SU-DHL-6 (cell line): ENCODE measurements around the gene ZFHX3.

Experiments
- EZH2phosphoT487 ChIP-seq: fragments of 200-600 bp; sonication (generic), shearing (Covaris generic); conservative IDR thresholded peaks from 2 replicates; pipeline ENCODE4 v1.6.1; 2018; ENCODE audit warnings: mild to moderate bottlenecking, antibody characterized with exemption, low read length, moderate library complexity, mixed read lengths
- TF ChIP-seq, protein P1 (sequence below): fragments of 200-600 bp; sonication (generic); IDR thresholded peaks from one replicate; pipeline ENCODE4 v1.5.1; 2017; ENCODE audit warnings: antibody characterized with exemption, mild to moderate bottlenecking, low read length, moderate library complexity; ENCODE audit not compliant: insufficient read depth, poor library complexity, severe bottlenecking

DNA sequence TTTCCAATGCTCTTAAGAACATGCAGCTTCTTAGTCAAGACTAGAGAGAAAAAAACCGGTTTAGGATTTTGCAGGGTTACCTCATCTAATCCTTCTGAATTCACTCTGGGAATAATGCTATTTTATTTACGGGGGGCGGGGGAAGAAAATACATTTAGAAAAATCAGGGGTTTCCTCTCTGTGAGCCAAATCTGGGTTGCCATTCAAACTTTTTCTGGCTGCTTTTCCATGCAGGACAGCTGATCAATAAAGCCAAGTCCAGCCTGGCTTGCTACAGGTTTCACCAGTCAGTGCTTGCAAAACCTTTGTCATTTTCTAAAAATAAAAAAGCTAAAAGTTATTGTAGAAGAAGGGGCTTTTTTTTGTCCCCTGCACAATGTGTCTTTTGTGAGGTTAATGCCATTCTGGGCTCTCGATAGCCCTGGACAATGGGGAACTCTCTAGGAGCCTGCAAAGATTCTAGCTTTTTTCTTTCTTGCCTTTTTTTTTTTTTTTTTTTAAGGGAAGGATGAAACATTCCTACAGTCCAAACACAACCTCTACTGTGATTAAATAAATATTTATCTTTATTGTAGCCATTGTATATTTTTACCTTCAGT, 13.1 kb upstream of the ZFHX3 start:
- TF ChIP-seq, protein P1, sequence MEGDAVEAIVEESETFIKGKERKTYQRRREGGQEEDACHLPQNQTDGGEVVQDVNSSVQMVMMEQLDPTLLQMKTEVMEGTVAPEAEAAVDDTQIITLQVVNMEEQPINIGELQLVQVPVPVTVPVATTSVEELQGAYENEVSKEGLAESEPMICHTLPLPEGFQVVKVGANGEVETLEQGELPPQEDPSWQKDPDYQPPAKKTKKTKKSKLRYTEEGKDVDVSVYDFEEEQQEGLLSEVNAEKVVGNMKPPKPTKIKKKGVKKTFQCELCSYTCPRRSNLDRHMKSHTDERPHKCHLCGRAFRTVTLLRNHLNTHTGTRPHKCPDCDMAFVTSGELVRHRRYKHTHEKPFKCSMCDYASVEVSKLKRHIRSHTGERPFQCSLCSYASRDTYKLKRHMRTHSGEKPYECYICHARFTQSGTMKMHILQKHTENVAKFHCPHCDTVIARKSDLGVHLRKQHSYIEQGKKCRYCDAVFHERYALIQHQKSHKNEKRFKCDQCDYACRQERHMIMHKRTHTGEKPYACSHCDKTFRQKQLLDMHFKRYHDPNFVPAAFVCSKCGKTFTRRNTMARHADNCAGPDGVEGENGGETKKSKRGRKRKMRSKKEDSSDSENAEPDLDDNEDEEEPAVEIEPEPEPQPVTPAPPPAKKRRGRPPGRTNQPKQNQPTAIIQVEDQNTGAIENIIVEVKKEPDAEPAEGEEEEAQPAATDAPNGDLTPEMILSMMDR: no peak
- TF ChIP-seq EZH2phosphoT487: no peak
